H9 (cell line): ENCODE data around the gene ATOH7. TPM values are rescaled to one million over a fixed set of nuclear protein-coding genes. Genes with fewer than 3 reads are reported as not detected.

Experiments
- DNase-seq: peaks from one replicate; pipeline ENCODE4 v3.0.0-alpha.2; 2017
- H2AFZ ChIP-seq: one replicate; pipeline ENCODE4 v1.6.1; 2013; ENCODE audit warnings: mild to moderate bottlenecking, low read length, control low read depth, moderate library complexity
- H2AK5ac ChIP-seq: 2 replicates; pipeline ENCODE4 v1.6.1; 2013; ENCODE audit warnings: low read length, control low read depth, mixed read lengths; ENCODE audit not compliant: insufficient read length
- H2BK120ac ChIP-seq: one replicate; pipeline ENCODE4 v1.6.1; 2013; ENCODE audit warnings: low read depth, mild to moderate bottlenecking, low read length, control low read depth, inconsistent platforms; ENCODE audit not compliant: poor library complexity, severe bottlenecking
- H2BK12ac ChIP-seq: 2 replicates; pipeline ENCODE4 v1.6.1; 2013; ENCODE audit warnings: low read length, control low read depth, mixed read lengths, low read depth; ENCODE audit not compliant: insufficient read length
- H2BK15ac ChIP-seq: 2 replicates; pipeline ENCODE4 v1.6.1; 2013; ENCODE audit warnings: low read depth, low read length, control low read depth
- H2BK20ac ChIP-seq: one replicate; pipeline ENCODE4 v1.6.1; 2013; ENCODE audit warnings: low read depth, mild to moderate bottlenecking, low read length, control low read depth, inconsistent platforms; ENCODE audit not compliant: poor library complexity, severe bottlenecking
- H2BK5ac ChIP-seq: 2 replicates; pipeline ENCODE4 v1.6.1; 2013; ENCODE audit warnings: low read length, control low read depth, mixed read lengths; ENCODE audit not compliant: insufficient read length
- H3K14ac ChIP-seq: 2 replicates; pipeline ENCODE4 v1.6.1; 2013; ENCODE audit warnings: low read length, control low read depth; ENCODE audit not compliant: insufficient read depth
- H3K18ac ChIP-seq: 2 replicates; pipeline ENCODE4 v1.6.1; 2013; ENCODE audit warnings: low read depth, mild to moderate bottlenecking, mixed read lengths, low read length, control low read depth; ENCODE audit not compliant: insufficient read length
- H3K23ac ChIP-seq: 2 replicates; pipeline ENCODE4 v1.6.1; 2013; ENCODE audit warnings: low read length, control low read depth, mixed read lengths, low read depth; ENCODE audit not compliant: insufficient read length
- H3K23me2 ChIP-seq: 2 replicates; pipeline ENCODE4 v1.6.1; 2013; ENCODE audit warnings: low read depth, mild to moderate bottlenecking, mixed read lengths, low read length, control low read depth; ENCODE audit not compliant: insufficient read length, poor library complexity, severe bottlenecking
- H3K27ac ChIP-seq: 2 replicates; pipeline ENCODE4 v1.5.1; 2013; ENCODE audit warnings: low read length, control low read depth, mixed read lengths, low read depth; ENCODE audit not compliant: insufficient read length
- H3K27me3 ChIP-seq: 2 replicates; pipeline ENCODE4 v1.6.1; 2013; ENCODE audit warnings: low read length, control low read depth, inconsistent platforms; ENCODE audit not compliant: insufficient read depth
- H3K4ac ChIP-seq: 2 replicates; pipeline ENCODE4 v1.6.1; 2013; ENCODE audit warnings: low read depth, mild to moderate bottlenecking, control low read depth, inconsistent platforms, low read length, moderate library complexity
- H3K4me1 ChIP-seq: 2 replicates; pipeline ENCODE4 v1.6.1; 2013; ENCODE audit warnings: low read length, control low read depth, inconsistent platforms; ENCODE audit not compliant: insufficient read depth
- H3K4me2 ChIP-seq: 2 replicates; pipeline ENCODE4 v1.6.1; 2013; ENCODE audit warnings: low read length, control low read depth, mixed read lengths; ENCODE audit not compliant: insufficient read length, insufficient read depth
- H3K56ac ChIP-seq: 2 replicates; pipeline ENCODE4 v1.6.1; 2013; ENCODE audit warnings: low read depth, mild to moderate bottlenecking, mixed read lengths, low read length, control low read depth; ENCODE audit not compliant: insufficient read length
- H3K79me1 ChIP-seq: 2 replicates; pipeline ENCODE4 v1.6.1; 2013; ENCODE audit warnings: low read depth, mild to moderate bottlenecking, moderate library complexity, low read length, control low read depth, inconsistent platforms; ENCODE audit not compliant: insufficient read depth, poor library complexity, severe bottlenecking
- H3K79me2 ChIP-seq: 2 replicates; pipeline ENCODE4 v1.6.1; 2013; ENCODE audit warnings: low read length, control low read depth, inconsistent platforms; ENCODE audit not compliant: insufficient read depth
- H3K9ac ChIP-seq: 2 replicates; pipeline ENCODE4 v1.6.1; 2013; ENCODE audit warnings: low read length, control low read depth, mixed read lengths; ENCODE audit not compliant: insufficient read length; ENCODE audit errors: extremely low read depth
- H3K9me3 ChIP-seq: one replicate; pipeline ENCODE4 v1.6.1; 2013; ENCODE audit warnings: low read depth, low read length, inconsistent platforms; ENCODE audit not compliant: control insufficient read depth
- H3T11ph ChIP-seq: one replicate; pipeline ENCODE4 v1.6.1; 2013; ENCODE audit warnings: mild to moderate bottlenecking, low read length, control low read depth, inconsistent platforms
- H4K20me1 ChIP-seq: one replicate; pipeline ENCODE4 v1.6.1; 2013; ENCODE audit not compliant: control insufficient read depth, insufficient read length, insufficient read depth
- H4K5ac ChIP-seq: 2 replicates; pipeline ENCODE4 v1.6.1; 2013; ENCODE audit warnings: low read depth, mild to moderate bottlenecking, mixed read lengths, low read length, control low read depth; ENCODE audit not compliant: insufficient read length
- H4K8ac ChIP-seq: replicated peaks from 2 replicates; pipeline ENCODE4 v1.6.1; 2013; ENCODE audit warnings: low read length, control low read depth, mixed read lengths, low read depth; ENCODE audit not compliant: insufficient read length
- H4K91ac ChIP-seq: 2 replicates; pipeline ENCODE4 v1.6.1; 2013; ENCODE audit warnings: low read depth, mild to moderate bottlenecking, moderate library complexity, mixed read lengths, low read length, control low read depth; ENCODE audit not compliant: insufficient read length
- H3K27ac Mint-ChIP-seq, 3 experiments: 2 replicates in 2 of 3; 3 replicates in 1 of 3; pipeline ENCODE4 v1.8.0; 2020 to 2021; ENCODE audit warnings: mixed read lengths in 3 of 3, mild to moderate bottlenecking in 1 of 3, moderate library complexity in 1 of 3
- H3K27me3 Mint-ChIP-seq: 2 replicates; pipeline ENCODE4 v1.8.0; 2021; ENCODE audit warnings: low read depth, mild to moderate bottlenecking, moderate library complexity, mixed read lengths
- H3K36me3 Mint-ChIP-seq, 3 experiments: 2 replicates in 2 of 3; 3 replicates in 1 of 3; pipeline ENCODE4 v1.8.0; 2020 to 2021; ENCODE audit warnings: low read depth in 3 of 3, mixed read lengths in 3 of 3; ENCODE audit not compliant: insufficient read depth in 1 of 3
- H3K4me1 Mint-ChIP-seq, 2 experiments: 2 replicates each; pipeline ENCODE4 v1.8.0; 2020; ENCODE audit warnings: mixed read lengths in 2 of 2
- H3K4me3 Mint-ChIP-seq, 2 experiments: 2 replicates in 1 of 2; 3 replicates in 1 of 2; pipeline ENCODE4 v1.8.0; 2020 to 2021; ENCODE audit warnings: mild to moderate bottlenecking in 2 of 2, mixed read lengths in 2 of 2, moderate library complexity in 1 of 2
- H3K9me3 Mint-ChIP-seq, 2 experiments: 2 replicates in 1 of 2; 3 replicates in 1 of 2; pipeline ENCODE4 v1.8.0; 2020; ENCODE audit warnings: mild to moderate bottlenecking in 2 of 2, mixed read lengths in 2 of 2, moderate library complexity in 1 of 2
- CTCF ChIP-seq: fragments of 200-600 bp; sonication (generic); conservative IDR thresholded peaks from 3 replicates; pipeline ENCODE4 v1.8.0; 2021; ENCODE audit warnings: antibody characterized with exemption, mild to moderate bottlenecking
- WGBS: extraction: QIAGEN DNeasy Blood & Tissue Kit; methylation state at CpG from one replicate; pipeline ENCODE4 v1.1.7; 2013; ENCODE audit warnings: missing lambda C conversion rate, low lambda C conversion rate, mixed read lengths; ENCODE audit not compliant: insufficient read length; ENCODE audit errors: extremely low coverage; 5-methylcytosine and 5-hydroxymethylcytosine counted together
- total RNA-seq: library from RNA; stranded (reverse); gene quantifications from 2 replicates; pipeline ENCODE4 v1.2.1, GENCODE V29; 2021

ATOH7 gene
- total RNA-seq, 1 experiment from 2014 or later = 0.20 TPM

- Mint-ChIP-seq H3K4me1 (no peaks in the 10 kb centered on the region), H3K9me3 (no peaks in the 10 kb centered on the region), H3K27ac (no peak overlapping the region), H3K4me3 (no peak overlapping the region), H3K27me3 (peaks cover under 1% of the 10 kb centered on the region; the same call in 1 of the 2 replicates), H3K36me3 (no peaks in the 10 kb centered on the region)
- no peaks in the 10 kb centered on the region for H3K4me1 ChIP-seq
- no peak overlapping the region for H3K4ac ChIP-seq
- no peak overlapping the region for H4K5ac ChIP-seq
- H4K91ac ChIP-seq = no peak overlapping the region
- H3K56ac ChIP-seq = no peak overlapping the region
- H2BK12ac ChIP-seq = no peak overlapping the region
- no peak overlapping the region for H2BK15ac ChIP-seq
- no peak overlapping the region for H3K27ac ChIP-seq
- WGBS = no CpG with 5 or more reads among the region's 2 CpGs
- no peaks in the 10 kb centered on the region for H3K23me2 ChIP-seq
- H3K9ac ChIP-seq = no peak overlapping the region
- DNase-seq = no peak
- H2AFZ ChIP-seq = no peak overlapping the region
- H2BK20ac ChIP-seq = no peak overlapping the region
- no peak overlapping the region for H3K18ac ChIP-seq
- no peak overlapping the region for H3T11ph ChIP-seq
- H4K8ac ChIP-seq = no peak overlapping the region
- H2BK120ac ChIP-seq = no peak overlapping the region
- H3K27me3 ChIP-seq = no peaks in the 10 kb centered on the region
- H2BK5ac ChIP-seq = no peak overlapping the region
- H4K20me1 ChIP-seq = no peaks in the 10 kb centered on the region
- no peaks in the 10 kb centered on the region for H3K79me2 ChIP-seq
- H2AK5ac ChIP-seq = no peak overlapping the region
- no peaks in the 10 kb centered on the region for H3K9me3 ChIP-seq
- H3K23ac ChIP-seq = no peak overlapping the region
- TF ChIP-seq CTCF = no peak
- H3K79me1 ChIP-seq = no peaks in the 10 kb centered on the region
- no peak overlapping the region for H3K14ac ChIP-seq
- H3K4me2 ChIP-seq = no peak overlapping the region
Observed at GRCh38 chr10:68242051-68242450, 10.1 kb upstream of the ATOH7 start.
